Activated T-cell treated with anti-CD3 and anti-CD28 coated beads for 1 hour (primary cell): ENCODE data around the gene RASSF7.

Experiments
- DNase-seq: peaks from one replicate; pipeline ENCODE4 v3.0.0-alpha.2; 2020; ENCODE audit warnings: low read depth

Gene RASSF7

DNA sequence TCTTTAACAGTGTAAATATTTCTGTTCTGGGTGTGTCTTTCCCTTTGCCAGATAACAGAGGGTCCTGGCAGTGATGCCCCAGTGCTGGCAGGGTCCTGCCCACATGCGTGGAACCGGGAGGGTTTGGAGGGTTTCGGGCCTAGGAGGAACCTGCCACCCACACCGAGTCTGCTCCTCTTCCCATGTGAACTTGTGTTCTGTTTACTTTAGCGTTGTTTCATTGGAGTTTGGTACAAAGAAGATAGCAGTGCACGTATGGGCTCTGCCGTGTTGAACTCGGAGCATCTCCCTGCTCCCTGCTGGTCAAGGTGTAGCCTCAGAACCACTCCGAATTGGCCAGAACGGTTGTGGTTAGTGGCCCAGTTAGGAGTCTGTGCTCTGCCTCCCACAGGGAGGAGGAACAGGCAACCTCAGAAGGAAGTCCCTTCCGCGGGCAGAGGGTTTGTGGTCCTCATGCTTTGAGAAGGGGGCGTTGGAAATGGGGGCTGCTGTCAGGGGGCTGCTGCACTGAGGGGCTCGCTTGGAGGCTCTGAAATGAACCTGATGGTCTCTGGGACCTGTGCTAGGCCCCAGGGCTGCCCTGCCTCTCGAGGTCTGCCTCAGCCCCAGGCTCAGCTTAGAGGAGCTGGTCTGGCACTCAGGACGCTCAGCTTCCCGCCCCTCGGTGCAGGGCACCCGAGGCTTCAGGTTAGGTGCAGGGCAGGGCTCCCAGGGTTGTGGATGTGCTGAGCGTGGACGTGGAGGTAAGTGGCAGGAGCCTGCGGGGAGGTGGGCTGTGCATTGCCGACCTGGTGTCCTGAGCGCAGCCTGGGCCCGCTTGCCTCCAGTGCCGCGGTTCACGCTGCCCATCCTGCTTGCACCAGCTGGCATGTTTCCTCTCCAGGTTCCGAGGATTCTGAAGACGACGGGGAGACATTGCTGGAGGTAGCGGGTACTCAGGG is 25.9 kb downstream of the RASSF7 start:
- no peak for DNase-seq

DNA sequence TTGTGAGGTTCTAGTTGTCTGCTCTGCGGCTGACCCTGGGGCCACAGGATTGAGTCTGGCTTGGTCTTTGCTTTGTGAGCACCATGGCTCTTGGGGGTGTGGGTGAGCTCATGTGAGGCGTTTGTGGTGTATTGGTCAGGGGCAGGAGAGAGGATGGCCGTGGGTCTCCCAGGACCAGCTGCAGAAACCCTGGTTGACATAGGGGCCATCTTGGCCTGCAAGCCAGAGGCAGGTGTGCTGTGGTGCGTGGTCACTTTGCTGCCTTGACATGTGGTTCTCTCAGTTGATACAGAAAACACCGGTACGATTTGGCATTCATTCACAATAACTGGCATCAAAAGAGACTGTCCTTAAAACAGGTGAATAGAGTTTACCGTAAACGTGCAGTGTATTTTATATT is 26.8 kb downstream of the RASSF7 start:
- no peak for DNase-seq

DNA sequence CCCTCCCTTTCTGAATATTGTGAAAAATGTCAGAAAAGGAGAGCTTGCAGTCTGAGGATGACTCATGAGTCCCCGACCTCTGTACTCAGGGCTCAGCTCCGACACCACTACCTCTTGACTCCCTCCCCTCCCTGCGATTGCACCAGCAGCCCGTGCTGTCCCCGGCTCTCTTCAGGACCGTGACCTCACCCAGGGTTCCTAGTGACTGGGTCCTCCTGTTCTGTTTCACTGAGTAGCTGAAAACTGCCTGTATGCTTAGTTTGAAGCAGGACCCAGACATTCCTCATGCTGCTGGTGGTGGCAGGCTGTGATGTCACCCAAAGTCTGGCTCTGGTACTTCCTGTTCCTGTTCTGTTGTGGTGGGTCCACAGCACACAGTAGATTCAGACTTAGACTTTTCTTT is 27.2 kb downstream of the RASSF7 start:
- DNase-seq: peak; percentile 45

DNA sequence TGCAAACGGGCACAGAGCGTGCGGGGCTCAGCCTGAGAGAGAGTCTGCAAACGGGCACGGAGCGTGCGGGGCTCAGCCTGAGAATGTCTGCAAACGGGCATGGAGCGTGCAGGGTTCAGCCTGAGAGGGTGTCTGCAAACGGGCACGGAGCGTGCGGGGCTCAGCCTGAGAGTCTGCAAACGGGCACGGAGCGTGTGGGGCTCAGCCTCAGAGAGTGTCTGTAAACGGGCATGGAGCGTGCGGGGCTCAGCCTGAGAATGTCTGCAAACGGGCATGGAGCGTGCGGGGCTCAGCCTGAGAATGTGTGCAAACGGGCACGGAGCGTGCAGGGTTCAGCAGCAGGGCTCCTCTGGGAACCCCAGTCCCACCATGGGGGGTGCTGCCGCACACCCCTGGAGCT is 29.0 kb downstream of the RASSF7 start:
- DNase-seq: no peak

DNA sequence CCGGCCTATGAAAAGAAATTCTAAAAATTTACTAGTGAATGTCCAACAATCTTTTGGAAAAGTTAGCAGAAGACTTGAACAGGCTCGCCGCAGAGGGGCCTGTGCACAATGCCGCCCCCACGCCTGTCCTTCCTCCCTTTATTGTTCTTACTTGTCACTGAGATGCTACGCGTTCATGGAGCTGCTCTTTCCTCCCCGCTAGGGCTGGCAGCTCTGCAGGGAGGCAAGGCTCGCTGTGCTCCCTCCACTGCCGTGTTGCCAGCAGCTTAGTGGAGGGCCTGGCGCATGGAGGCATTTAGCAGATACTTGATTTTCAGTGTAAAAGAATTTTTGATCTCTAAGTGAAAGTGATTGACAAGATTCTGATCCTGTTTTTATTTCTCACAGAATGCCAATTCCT is 30.2 kb downstream of the RASSF7 start:
- DNase-seq: no peak

DNA sequence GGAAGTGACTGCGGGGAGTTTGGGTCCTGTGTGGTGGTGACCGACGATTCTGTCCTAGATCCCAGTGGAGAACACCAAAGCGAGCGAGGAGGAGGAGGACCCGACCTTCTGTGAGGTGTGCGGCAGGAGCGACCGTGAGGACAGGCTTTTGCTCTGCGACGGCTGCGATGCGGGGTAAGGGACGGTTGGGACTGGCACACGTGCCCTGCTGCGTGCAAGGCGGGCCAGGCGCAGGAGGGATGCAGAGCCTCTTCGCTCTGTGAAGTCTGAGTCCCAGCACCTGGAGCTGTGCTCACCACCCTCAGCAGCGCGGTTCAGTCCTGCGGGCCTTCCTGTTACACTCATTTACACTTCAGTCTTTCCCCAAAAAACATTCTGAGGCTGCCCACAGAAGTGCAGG is 31.7 kb downstream of the RASSF7 start:
- DNase-seq: no peak

- DNase-seq: no peak
Observed at GRCh38 chr11:592918-593317, 32.1 kb downstream of the RASSF7 start.

- no peak for DNase-seq
Observed at GRCh38 chr11:593347-593746, 32.6 kb downstream of the RASSF7 start.

DNA sequence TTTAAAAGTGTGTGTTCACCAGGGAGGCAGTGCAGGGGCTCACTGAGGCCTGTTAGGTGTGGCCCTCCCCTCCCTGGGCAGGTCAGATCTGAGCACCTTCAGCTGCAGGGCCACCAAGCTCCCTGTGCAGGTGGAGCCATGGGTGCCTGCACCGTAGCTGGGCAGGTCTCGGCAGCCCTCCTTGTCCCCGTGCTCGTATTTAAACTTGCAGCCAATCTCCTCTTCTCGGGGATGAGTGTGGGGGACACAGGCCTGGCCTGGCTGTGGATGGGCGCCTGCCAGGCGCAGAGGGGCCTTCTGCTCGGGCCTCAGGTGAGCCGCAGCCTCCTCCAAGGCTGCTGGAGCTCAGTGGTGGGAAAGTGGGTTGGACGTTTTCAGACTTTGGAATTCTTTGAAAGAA is 34.6 kb downstream of the RASSF7 start:
- no peak for DNase-seq

DNA sequence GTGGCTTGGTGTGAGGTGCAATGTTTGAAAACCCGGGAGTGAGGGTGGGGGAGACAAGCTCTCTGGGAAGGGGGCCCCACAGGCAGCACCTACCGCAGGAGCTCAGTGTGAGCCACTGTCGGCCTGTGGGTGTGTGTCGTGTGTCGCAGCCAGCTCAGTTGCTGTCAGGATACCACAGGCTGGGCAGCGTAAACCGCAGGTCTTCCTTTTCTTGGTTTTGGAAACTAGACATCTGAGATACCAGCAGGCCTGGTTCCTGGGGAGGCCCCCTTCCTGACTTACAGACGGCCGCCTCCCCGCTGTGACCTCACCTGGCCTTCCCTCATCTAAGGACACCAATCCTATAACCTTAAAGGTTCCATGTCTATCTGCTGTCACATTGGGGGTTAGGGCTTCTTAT is 35.6 kb downstream of the RASSF7 start:
- no peak for DNase-seq

GRCh38 chr11:597166-597725 is 36.5 kb downstream of the RASSF7 start:
- no peak for DNase-seq

GRCh38 chr11:598005-598680 is 37.4 kb downstream of the RASSF7 start:
- no peak for DNase-seq

DNA sequence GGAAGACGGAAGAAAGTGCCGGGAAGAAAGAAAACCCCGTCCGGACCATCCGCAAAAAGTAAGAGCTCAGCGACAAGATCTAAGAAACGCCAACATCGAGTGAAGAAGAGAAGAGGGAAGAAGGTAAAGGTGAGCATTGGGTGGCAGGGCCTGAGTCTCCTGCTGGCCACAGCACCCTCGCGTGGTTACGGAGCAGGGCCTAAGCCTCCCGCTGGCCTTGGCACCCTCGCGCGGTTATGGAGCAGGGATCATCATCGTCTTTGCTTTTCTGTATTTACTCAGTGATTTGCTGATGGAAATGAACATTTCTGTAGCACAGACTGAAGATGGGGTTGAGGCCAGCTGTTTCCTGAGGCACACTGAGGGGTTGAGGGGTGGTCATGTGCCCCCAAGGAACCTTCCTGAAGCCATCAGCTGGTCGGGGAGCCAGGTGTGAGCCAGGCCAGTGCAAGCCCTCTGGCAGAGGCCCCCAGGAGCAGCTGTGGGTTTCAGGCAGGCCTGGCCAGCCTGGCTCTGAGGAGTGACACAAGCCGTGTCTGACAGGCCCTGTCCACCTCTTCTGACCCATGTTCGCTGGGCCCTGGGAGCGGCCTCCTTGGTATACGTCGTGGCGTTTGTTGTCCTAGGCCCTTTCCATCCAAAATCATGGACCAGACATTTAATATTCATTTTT is 40.9 kb downstream of the RASSF7 start:
- no peak for DNase-seq

DNA sequence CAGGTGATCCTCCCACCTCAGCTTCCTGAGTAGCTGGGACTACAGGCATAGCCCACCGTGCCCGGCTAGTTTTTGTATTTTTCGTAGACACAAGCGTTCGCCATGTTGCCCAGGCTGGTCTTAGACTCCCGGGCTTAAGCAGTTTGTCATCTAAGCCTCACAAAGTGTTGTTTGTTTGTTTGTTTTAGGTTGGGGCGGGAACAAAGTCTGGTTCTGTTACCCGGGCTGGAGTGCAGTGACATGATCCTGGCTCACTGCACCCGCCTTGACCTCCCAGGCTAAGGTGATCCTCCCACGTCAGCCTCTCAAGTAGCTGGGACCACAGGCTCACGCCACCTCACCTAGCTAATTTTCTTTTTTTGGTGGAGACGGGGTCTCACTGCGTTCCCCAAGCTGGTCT is 42.4 kb downstream of the RASSF7 start:
- DNase-seq: no peak

DNA sequence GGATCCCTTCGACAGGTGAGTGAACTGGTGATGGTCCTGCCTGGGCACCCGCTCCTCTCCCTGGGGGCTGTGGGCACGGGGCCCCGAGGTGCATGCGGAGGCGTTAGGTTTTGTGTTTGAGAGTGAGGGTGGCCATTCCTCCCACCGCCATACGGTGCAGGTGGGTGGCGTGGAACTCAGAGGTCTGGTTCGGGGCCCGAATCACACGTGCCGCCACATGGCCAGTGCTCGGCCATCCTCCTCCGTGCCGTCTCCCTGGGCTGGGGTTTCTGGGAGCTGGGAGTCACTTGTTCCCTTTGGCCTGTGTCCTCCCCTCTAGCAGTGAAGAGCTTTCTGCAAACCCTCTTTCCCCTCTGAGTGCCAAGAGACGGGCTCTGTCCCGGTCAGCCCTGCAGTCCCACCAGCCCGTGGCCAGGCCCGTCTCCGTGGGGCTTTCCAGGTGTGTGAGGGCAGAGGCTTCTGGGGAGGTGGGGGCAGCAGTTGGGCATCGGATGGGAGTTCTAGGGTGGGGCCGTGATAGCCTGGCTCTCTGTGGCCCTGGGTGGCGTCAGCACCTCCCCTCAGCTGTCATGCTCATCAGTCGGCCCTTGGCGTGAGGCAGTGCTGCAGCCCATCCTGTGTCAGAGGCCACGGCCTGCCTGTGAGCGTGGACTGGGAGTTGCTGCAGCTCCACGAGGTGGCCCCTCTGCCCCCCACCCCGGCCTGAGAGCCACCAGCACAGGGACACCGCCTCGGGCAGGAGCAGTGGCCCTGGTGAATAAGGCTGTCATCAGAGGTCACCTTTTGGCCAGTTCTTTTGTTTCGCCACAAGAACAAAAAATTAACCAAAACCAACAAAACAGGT is 44.7 kb downstream of the RASSF7 start:
- DNase-seq: no peak

DNA sequence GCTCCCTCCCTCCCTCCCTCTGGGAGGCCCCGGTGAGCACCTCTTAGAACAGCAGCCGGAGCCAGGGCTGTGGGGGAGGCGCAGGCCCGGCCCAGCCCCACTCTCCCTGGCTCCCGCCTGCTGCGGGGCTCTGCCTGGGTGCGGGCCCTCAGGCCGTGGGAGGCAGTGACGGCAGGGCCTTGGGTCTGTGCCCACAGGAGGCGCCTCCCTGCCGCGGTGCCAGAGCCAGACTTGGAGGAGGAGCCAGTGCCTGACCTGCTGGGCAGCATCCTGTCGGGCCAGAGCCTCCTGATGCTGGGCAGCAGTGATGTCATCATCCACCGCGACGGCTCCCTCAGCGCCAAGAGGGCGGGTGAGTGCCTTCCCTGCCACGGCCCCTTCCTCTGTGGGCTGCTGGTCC is 45.5 kb downstream of the RASSF7 start:
- DNase-seq: no peak

- no peak for DNase-seq
Observed at GRCh38 chr11:607020-607780, 46.4 kb downstream of the RASSF7 start.

DNA sequence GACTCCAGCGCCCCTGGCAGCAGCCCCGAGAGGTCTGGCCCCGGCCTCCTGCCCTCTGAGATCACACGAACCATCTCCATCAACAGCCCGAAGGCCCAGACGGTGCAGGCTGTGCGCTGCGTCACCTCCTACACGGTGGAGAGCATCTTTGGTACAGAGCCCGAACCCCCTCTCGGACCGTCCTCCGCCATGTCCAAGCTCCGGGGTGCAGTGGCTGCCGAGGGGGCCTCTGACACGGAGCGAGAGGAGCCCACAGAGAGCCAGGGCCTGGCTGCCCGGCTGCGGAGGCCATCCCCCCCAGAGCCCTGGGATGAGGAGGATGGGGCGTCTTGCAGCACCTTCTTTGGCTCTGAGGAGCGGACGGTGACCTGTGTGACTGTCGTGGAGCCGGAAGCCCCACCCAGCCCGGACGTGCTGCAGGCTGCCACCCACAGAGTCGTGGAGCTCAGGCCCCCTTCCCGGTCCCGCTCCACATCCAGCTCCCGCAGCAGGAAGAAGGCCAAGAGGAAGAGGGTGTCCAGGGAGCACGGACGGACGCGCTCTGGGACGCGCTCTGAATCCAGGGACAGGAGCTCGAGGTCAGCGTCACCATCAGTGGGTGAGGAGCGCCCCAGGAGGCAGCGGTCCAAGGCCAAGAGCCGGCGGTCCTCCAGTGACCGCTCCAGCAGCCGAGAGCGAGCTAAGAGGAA is 47.3 kb downstream of the RASSF7 start:
- DNase-seq: no peak

- DNase-seq: no peak
Observed at GRCh38 chr11:608791-609251, 48.1 kb downstream of the RASSF7 start.

DNA sequence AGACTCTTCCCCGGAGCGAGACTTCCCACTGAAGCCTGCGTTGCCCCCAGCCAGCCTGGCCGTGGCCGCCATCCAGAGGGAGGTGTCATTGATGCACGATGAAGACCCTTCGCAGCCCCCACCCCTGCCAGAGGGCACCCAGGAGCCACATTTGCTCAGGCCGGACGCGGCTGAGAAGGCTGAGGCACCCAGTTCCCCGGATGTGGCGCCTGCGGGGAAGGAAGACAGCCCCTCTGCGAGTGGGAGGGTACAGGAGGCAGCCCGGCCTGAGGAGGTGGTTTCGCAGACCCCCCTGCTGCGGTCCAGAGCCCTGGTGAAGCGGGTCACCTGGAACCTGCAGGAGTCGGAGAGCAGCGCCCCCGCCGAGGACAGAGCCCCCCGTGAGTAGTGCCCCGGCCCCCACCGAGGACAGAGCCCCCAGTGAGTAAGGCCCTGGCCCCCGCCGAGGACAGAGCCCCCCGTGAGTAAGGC is 48.6 kb downstream of the RASSF7 start:
- no peak for DNase-seq
